HL-60 (cell line): ENCODE results near the gene STARD3.

Source experiments
- GABPA ChIP-seq: IDR thresholded peaks from 2 replicates; pipeline ENCODE4 v1.6.1; 2012; ENCODE audit warnings: low read depth
- POLR2AphosphoS5 ChIP-seq: IDR thresholded peaks from 2 replicates; pipeline ENCODE4 v1.6.1; 2012; ENCODE audit warnings: low read depth
- TF ChIP-seq, protein P1 (sequence below): IDR thresholded peaks from one replicate; pipeline ENCODE4 v1.5.1; 2011; ENCODE audit warnings: low read length, control low read depth, inconsistent platforms; ENCODE audit not compliant: insufficient read depth
- TF ChIP-seq, protein P2 (sequence below): IDR thresholded peaks from 2 replicates; pipeline ENCODE4 v1.6.1; 2012; ENCODE audit warnings: low read depth; ENCODE audit not compliant: insufficient replicate concordance

DNA sequence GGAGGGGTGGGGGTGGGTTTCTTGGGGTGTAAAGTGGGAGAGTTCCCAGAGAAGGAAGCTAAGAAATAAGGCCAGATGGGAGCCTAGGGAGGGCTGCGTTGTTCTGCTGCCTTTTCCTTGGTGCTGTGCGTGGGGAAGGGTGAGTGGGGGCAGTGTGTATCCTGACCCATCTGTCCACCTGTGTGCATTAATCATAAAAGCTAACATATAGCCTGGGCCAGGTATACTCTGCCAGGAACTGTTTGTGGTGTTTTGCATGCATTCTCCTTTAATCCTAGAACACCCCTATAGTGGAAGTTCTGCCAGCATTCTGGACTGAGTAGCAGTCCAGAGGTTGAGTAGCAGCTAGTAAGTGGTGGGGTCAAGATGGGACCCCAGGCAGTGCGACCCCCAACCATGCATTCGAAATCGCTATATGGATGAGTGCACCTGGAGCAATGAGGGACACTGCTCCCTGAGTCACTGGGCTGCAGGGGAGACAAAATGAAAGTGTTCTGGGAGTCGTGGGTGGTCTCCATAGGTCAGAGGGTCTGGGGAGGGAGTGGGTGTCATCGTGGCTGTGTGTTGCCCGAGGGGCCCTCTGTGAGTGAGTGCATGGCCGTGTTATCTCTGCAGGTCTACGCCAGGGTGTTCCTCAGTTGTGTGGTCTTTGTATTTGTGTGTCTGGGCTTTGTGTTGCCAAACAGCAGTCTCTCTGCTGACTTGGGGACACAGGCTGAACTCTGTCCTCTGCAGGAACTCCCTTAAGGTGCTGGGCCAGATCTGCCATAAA is 64.3 kb downstream of the STARD3 start:
- TF ChIP-seq, protein P1, sequence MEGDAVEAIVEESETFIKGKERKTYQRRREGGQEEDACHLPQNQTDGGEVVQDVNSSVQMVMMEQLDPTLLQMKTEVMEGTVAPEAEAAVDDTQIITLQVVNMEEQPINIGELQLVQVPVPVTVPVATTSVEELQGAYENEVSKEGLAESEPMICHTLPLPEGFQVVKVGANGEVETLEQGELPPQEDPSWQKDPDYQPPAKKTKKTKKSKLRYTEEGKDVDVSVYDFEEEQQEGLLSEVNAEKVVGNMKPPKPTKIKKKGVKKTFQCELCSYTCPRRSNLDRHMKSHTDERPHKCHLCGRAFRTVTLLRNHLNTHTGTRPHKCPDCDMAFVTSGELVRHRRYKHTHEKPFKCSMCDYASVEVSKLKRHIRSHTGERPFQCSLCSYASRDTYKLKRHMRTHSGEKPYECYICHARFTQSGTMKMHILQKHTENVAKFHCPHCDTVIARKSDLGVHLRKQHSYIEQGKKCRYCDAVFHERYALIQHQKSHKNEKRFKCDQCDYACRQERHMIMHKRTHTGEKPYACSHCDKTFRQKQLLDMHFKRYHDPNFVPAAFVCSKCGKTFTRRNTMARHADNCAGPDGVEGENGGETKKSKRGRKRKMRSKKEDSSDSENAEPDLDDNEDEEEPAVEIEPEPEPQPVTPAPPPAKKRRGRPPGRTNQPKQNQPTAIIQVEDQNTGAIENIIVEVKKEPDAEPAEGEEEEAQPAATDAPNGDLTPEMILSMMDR = no peak
- TF ChIP-seq GABPA = no peak
- TF ChIP-seq, protein P2, sequence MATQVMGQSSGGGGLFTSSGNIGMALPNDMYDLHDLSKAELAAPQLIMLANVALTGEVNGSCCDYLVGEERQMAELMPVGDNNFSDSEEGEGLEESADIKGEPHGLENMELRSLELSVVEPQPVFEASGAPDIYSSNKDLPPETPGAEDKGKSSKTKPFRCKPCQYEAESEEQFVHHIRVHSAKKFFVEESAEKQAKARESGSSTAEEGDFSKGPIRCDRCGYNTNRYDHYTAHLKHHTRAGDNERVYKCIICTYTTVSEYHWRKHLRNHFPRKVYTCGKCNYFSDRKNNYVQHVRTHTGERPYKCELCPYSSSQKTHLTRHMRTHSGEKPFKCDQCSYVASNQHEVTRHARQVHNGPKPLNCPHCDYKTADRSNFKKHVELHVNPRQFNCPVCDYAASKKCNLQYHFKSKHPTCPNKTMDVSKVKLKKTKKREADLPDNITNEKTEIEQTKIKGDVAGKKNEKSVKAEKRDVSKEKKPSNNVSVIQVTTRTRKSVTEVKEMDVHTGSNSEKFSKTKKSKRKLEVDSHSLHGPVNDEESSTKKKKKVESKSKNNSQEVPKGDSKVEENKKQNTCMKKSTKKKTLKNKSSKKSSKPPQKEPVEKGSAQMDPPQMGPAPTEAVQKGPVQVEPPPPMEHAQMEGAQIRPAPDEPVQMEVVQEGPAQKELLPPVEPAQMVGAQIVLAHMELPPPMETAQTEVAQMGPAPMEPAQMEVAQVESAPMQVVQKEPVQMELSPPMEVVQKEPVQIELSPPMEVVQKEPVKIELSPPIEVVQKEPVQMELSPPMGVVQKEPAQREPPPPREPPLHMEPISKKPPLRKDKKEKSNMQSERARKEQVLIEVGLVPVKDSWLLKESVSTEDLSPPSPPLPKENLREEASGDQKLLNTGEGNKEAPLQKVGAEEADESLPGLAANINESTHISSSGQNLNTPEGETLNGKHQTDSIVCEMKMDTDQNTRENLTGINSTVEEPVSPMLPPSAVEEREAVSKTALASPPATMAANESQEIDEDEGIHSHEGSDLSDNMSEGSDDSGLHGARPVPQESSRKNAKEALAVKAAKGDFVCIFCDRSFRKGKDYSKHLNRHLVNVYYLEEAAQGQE = no peak
- TF ChIP-seq POLR2AphosphoS5 = no peak
